Neural cell (in vitro differentiated cells): ENCODE data around the gene VAV2. TPM values are rescaled to one million over a fixed set of nuclear protein-coding genes. Genes with fewer than 3 reads are reported as not detected.

Experiments used
- H2AFZ ChIP-seq: fragments of 200-600, 300-800 bp; sonication (generic), shearing (Covaris generic); 2 replicates; pipeline ENCODE4 v1.6.0; 2014; ENCODE audit warnings: low read depth, mild to moderate bottlenecking, antibody characterized with exemption, low read length, moderate library complexity
- H3F3A ChIP-seq: fragments of 200-600 bp; shearing (Covaris generic); 2 replicates; pipeline ENCODE4 v1.6.1; 2016; ENCODE audit warnings: mild to moderate bottlenecking, moderate library complexity, mixed read lengths, antibody characterized with exemption, low read length; ENCODE audit not compliant: insufficient read depth, poor library complexity, severe bottlenecking
- H3K27ac ChIP-seq: fragments of 200-600, 300-800 bp; sonication (generic), shearing (Covaris generic); 2 replicates; pipeline ENCODE4 v1.5.1; 2014; ENCODE audit warnings: mild to moderate bottlenecking, low read length, moderate library complexity
- H3K27me3 ChIP-seq: fragments of 300-800, 200-600 bp; sonication (generic), shearing (Covaris generic); 2 replicates; pipeline ENCODE4 v1.6.0; 2014; ENCODE audit warnings: mild to moderate bottlenecking, low read depth, low read length, moderate library complexity; ENCODE audit not compliant: insufficient read depth
- H3K36me3 ChIP-seq: fragments of 300-800, 200-600 bp; sonication (generic), shearing (Covaris generic); 2 replicates; pipeline ENCODE4 v1.5.1; 2014; ENCODE audit warnings: mild to moderate bottlenecking, antibody characterized with exemption, low read length, moderate library complexity; ENCODE audit not compliant: insufficient read depth
- H3K4me2 ChIP-seq: fragments of 300-800, 200-600 bp; sonication (generic), shearing (Covaris generic); 2 replicates; pipeline ENCODE4 v1.6.0; 2014; ENCODE audit warnings: mild to moderate bottlenecking, low read length
- H3K4me3 ChIP-seq: fragments of 300-800, 200-600 bp; sonication (generic), shearing (Covaris generic); 2 replicates; pipeline ENCODE4 v1.5.1; 2014; ENCODE audit warnings: mild to moderate bottlenecking, low read length, moderate library complexity
- H3K79me2 ChIP-seq: fragments of 200-600 bp; shearing (Covaris generic); replicated peaks from 2 replicates; pipeline ENCODE4 v1.6.0; 2014; ENCODE audit warnings: mild to moderate bottlenecking, low read length, moderate library complexity; ENCODE audit not compliant: insufficient read depth
- H3K9ac ChIP-seq: fragments of 300-800, 200-600 bp; sonication (generic), shearing (Covaris generic); 2 replicates; pipeline ENCODE4 v1.6.1; 2016; ENCODE audit warnings: mild to moderate bottlenecking, low read length, mixed read lengths
- H3K9me2 ChIP-seq: fragments of 200-600 bp; shearing (Covaris generic); 2 replicates; pipeline ENCODE4 v1.6.1; 2016; ENCODE audit warnings: mild to moderate bottlenecking, low read length, mixed read lengths; ENCODE audit not compliant: insufficient read depth
- H3K9me3 ChIP-seq: fragments of 200-600, 300-800 bp; sonication (generic), shearing (Covaris generic); 2 replicates; pipeline ENCODE4 v1.6.1; 2016; ENCODE audit warnings: mild to moderate bottlenecking, mixed run types, low read length, moderate library complexity, mixed read lengths
- H4K20me1 ChIP-seq: fragments of 200-600 bp; shearing (Covaris generic); 2 replicates; pipeline ENCODE4 v1.6.1; 2016; ENCODE audit warnings: mild to moderate bottlenecking, mixed run types; ENCODE audit not compliant: insufficient read depth
- EP300 ChIP-seq: fragments of 450-650 bp; conservative IDR thresholded peaks from 2 replicates; pipeline ENCODE4 v1.6.1; 2014; ENCODE audit warnings: antibody characterized with exemption, mild to moderate bottlenecking, moderate library complexity; ENCODE audit not compliant: poor library complexity, severe bottlenecking
- EZH2 ChIP-seq: fragments of 200-600, 300-800 bp; shearing (Covaris generic), sonication (generic); IDR thresholded peaks from 2 replicates; pipeline ENCODE4 v1.6.1; 2014; ENCODE audit warnings: antibody characterized with exemption, low read length, borderline replicate concordance, mild to moderate bottlenecking; ENCODE audit not compliant: insufficient read depth, poor library complexity, severe bottlenecking
- MXI1 ChIP-seq: fragments of 450-650 bp; conservative IDR thresholded peaks from 2 replicates; pipeline ENCODE4 v1.6.1; 2014; ENCODE audit warnings: antibody characterized with exemption, mild to moderate bottlenecking; ENCODE audit not compliant: poor library complexity, severe bottlenecking
- POLR2AphosphoS5 ChIP-seq: IDR thresholded peaks from 2 replicates; pipeline ENCODE4 v1.6.1; 2012
- RAD21 ChIP-seq: fragments of 450-650 bp; conservative IDR thresholded peaks from 2 replicates; pipeline ENCODE4 v1.6.1; 2014; ENCODE audit warnings: antibody characterized with exemption, mild to moderate bottlenecking, moderate library complexity
- SMC3 ChIP-seq: fragments of 450-650 bp; conservative IDR thresholded peaks from 2 replicates; pipeline ENCODE4 v1.6.1; 2014; ENCODE audit warnings: antibody characterized with exemption, mild to moderate bottlenecking, moderate library complexity; ENCODE audit not compliant: poor library complexity
- TAF1 ChIP-seq: IDR thresholded peaks from 2 replicates; pipeline ENCODE4 v1.6.1; 2012; ENCODE audit warnings: low read depth
- polyA plus RNA-seq: library from polyadenylated mRNA; depleted of rRNA; stranded (reverse); fragments of >200 nt; gene quantifications from 2 replicates; pipeline ENCODE4 v1.2.3, GENCODE V29; 2014
- TF ChIP-seq, protein P1 (sequence below): fragments of 450-650 bp; IDR thresholded peaks from 2 replicates; pipeline ENCODE4 v1.5.1; 2014; ENCODE audit warnings: antibody characterized with exemption, mild to moderate bottlenecking, moderate library complexity; ENCODE audit not compliant: poor library complexity, severe bottlenecking
- TF ChIP-seq, protein P2 (sequence below): IDR thresholded peaks from 2 replicates; pipeline ENCODE4 v1.6.1; 2012; ENCODE audit warnings: borderline replicate concordance

The VAV2 gene
- polyA plus RNA-seq, 1 donor from 2014 or later = 35.2 TPM

DNA sequence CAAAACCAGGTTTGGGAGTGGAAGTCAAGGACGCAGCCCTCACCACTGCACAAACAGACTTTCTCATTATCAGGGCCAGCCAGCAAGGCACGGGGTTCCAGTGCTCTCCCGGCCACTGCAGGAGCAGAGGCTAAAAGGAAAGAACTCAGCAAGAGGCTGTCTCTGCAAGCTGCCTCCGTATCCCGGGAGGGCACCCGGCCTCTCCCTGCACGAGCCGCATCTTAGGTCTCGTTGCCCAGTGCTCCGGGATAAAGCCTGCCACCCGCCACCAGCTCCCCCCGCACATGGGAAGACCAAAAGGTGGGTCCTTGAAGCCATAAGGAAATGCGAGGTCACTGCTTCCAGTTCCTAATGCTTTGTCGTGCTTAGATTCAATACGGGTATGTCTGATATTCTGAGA lies 136.8 kb downstream of the VAV2 start:
- H3K4me2 ChIP-seq = no peak overlapping the region
- no peaks in the 10 kb centered on the region for H3K27me3 ChIP-seq
- H3K9ac ChIP-seq = no peak overlapping the region
- no peaks in the 10 kb centered on the region for H4K20me1 ChIP-seq
- H3K9me2 ChIP-seq = no peaks in the 10 kb centered on the region
- no peaks in the 10 kb centered on the region for H3K9me3 ChIP-seq
- TF ChIP-seq, protein P1, sequence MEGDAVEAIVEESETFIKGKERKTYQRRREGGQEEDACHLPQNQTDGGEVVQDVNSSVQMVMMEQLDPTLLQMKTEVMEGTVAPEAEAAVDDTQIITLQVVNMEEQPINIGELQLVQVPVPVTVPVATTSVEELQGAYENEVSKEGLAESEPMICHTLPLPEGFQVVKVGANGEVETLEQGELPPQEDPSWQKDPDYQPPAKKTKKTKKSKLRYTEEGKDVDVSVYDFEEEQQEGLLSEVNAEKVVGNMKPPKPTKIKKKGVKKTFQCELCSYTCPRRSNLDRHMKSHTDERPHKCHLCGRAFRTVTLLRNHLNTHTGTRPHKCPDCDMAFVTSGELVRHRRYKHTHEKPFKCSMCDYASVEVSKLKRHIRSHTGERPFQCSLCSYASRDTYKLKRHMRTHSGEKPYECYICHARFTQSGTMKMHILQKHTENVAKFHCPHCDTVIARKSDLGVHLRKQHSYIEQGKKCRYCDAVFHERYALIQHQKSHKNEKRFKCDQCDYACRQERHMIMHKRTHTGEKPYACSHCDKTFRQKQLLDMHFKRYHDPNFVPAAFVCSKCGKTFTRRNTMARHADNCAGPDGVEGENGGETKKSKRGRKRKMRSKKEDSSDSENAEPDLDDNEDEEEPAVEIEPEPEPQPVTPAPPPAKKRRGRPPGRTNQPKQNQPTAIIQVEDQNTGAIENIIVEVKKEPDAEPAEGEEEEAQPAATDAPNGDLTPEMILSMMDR = no peak
- TF ChIP-seq, protein P2, sequence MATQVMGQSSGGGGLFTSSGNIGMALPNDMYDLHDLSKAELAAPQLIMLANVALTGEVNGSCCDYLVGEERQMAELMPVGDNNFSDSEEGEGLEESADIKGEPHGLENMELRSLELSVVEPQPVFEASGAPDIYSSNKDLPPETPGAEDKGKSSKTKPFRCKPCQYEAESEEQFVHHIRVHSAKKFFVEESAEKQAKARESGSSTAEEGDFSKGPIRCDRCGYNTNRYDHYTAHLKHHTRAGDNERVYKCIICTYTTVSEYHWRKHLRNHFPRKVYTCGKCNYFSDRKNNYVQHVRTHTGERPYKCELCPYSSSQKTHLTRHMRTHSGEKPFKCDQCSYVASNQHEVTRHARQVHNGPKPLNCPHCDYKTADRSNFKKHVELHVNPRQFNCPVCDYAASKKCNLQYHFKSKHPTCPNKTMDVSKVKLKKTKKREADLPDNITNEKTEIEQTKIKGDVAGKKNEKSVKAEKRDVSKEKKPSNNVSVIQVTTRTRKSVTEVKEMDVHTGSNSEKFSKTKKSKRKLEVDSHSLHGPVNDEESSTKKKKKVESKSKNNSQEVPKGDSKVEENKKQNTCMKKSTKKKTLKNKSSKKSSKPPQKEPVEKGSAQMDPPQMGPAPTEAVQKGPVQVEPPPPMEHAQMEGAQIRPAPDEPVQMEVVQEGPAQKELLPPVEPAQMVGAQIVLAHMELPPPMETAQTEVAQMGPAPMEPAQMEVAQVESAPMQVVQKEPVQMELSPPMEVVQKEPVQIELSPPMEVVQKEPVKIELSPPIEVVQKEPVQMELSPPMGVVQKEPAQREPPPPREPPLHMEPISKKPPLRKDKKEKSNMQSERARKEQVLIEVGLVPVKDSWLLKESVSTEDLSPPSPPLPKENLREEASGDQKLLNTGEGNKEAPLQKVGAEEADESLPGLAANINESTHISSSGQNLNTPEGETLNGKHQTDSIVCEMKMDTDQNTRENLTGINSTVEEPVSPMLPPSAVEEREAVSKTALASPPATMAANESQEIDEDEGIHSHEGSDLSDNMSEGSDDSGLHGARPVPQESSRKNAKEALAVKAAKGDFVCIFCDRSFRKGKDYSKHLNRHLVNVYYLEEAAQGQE = no peak
- TF ChIP-seq TAF1 (no peak), EP300 (no peak), SMC3 (no peak), MXI1 (no peak), RAD21 (no peak), POLR2AphosphoS5 (no peak), EZH2 (no peak)
- H3F3A ChIP-seq = no peaks in the 10 kb centered on the region
- no peak overlapping the region for H2AFZ ChIP-seq
- no peak overlapping the region for H3K4me3 ChIP-seq
- no peaks in the 10 kb centered on the region for H3K36me3 ChIP-seq
- peaks cover 6% of the 10 kb centered on the region for H3K79me2 ChIP-seq
- H3K27ac ChIP-seq = no peak overlapping the region

DNA sequence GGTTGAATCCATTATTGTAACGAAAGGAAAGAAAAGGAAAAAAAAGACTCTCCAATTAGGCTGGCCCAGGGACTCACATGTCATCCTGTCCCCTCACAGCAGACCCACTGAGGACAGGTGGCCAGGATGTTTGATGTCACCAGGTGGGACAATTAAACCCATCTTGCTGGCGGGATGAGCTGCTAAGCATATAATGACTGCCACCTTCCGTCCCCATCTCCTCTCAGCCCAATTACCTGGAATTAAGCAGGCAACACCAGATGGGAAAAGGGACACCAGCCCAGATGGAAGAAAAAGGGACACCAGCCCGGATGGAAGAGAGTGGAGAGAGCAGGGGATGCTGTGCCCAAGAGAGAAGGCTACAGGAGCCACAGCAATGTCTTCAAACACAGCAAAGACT lies 137.4 kb downstream of the VAV2 start:
- Histone ChIP-seq H3F3A (no peaks in the 10 kb centered on the region), H4K20me1 (no peaks in the 10 kb centered on the region), H3K36me3 (no peaks in the 10 kb centered on the region), H3K9me3 (no peaks in the 10 kb centered on the region), H3K27me3 (no peaks in the 10 kb centered on the region), H3K79me2 (peaks cover 6% of the 10 kb centered on the region), H3K4me3 (no peak overlapping the region), H3K4me2 (no peak overlapping the region), H3K9me2 (no peaks in the 10 kb centered on the region), H3K27ac (no peak overlapping the region), H3K9ac (no peak overlapping the region), H2AFZ (no peak overlapping the region)
- no peak for TF ChIP-seq EZH2
- TF ChIP-seq, protein P2 = no peak
- TF ChIP-seq RAD21 = no peak
- no peak for TF ChIP-seq SMC3
- no peak for TF ChIP-seq MXI1
- no peak for TF ChIP-seq EP300
- TF ChIP-seq POLR2AphosphoS5 = no peak
- TF ChIP-seq, protein P1 = no peak
- TF ChIP-seq TAF1 = no peak
